HG02870 (cell line): ENCODE results near the gene SYPL1.
"Not testable (repeated sequence)": the region's sequence is repeated elsewhere in the genome, so short reads cannot be mapped to it uniquely, and the experiment has no call there.

Experiments
- ATAC-seq: cut with Tn5 transposase; IDR thresholded peaks from one replicate; pipeline ENCODE4 v1.9.1; 2021; ENCODE audit warnings: mild to moderate bottlenecking, moderate library complexity; ENCODE audit not compliant: unreplicated experiment

Gene SYPL1

GRCh38 chr7:106112118-106112971 is at the start of gene SYPL1:
SYPL1 (minus strand) TSS chr7:106112312; CDS start chr7:106112208, 104 bp downstream.
- peak; percentile 71 for ATAC-seq

- ATAC-seq = no peak
Measured at GRCh38 chr7:106155027-106155426, 42.9 kb upstream of the SYPL1 start.

- ATAC-seq = peak; percentile 48
Measured at GRCh38 chr7:106153891-106154449, 41.9 kb upstream of the SYPL1 start.

GRCh38 chr7:106152313-106152665 is 40.2 kb upstream of the SYPL1 start:
- no peak for ATAC-seq

- no peak for ATAC-seq
Measured at GRCh38 chr7:106151459-106152312, 39.6 kb upstream of the SYPL1 start.

GRCh38 chr7:106143711-106144337 is 31.7 kb upstream of the SYPL1 start:
- no peak for ATAC-seq

GRCh38 chr7:106142136-106142535 is 30.0 kb upstream of the SYPL1 start:
- ATAC-seq = no peak

- ATAC-seq = no peak
Measured at GRCh38 chr7:106140406-106141173, 28.5 kb upstream of the SYPL1 start.

- ATAC-seq = no peak
Measured at GRCh38 chr7:106139265-106140251, 27.4 kb upstream of the SYPL1 start.

- ATAC-seq = no peak
Measured at GRCh38 chr7:106138776-106139175, 26.7 kb upstream of the SYPL1 start.

GRCh38 chr7:106138181-106138580 is 26.1 kb upstream of the SYPL1 start:
- ATAC-seq = not testable (repeated sequence)

- no peak for ATAC-seq
Measured at GRCh38 chr7:106134241-106134640, 22.1 kb upstream of the SYPL1 start.

- ATAC-seq = no peak
Measured at GRCh38 chr7:106129291-106129690, 17.2 kb upstream of the SYPL1 start.

- ATAC-seq = no peak
Measured at GRCh38 chr7:106128836-106129235, 16.7 kb upstream of the SYPL1 start.

GRCh38 chr7:106127984-106128780 is 16.1 kb upstream of the SYPL1 start:
- no peak for ATAC-seq

- ATAC-seq = no peak
Measured at GRCh38 chr7:106126170-106126938, 14.2 kb upstream of the SYPL1 start.

- ATAC-seq = no peak
Measured at GRCh38 chr7:106125417-106125816, 13.3 kb upstream of the SYPL1 start.

- no peak for ATAC-seq
Measured at GRCh38 chr7:106124186-106124585, 12.1 kb upstream of the SYPL1 start.
